T-helper 2 cell treated with Interferon-gamma antibody and Interleukin-4, amounts not matched to agents 100 ng/mL and 5 ng/mL, for 36 hours (primary cell): ENCODE data around the gene ZDHHC22. TPM values are rescaled to one million over a fixed set of nuclear protein-coding genes. Genes with fewer than 3 reads are reported as not detected.

Experiments used
- intact Hi-C: fragments of 100-400 bp; cut with micrococcal nuclease; formaldehyde crosslinking; loops from one replicate; pipeline ENCODE4 v1.15.1; 2023
- total RNA-seq: library from RNA; stranded (reverse); gene quantifications from 2 replicates; pipeline ENCODE4 v1.2.3, GENCODE V29; 2022

ZDHHC22 gene
- total RNA-seq, 1 donor from 2014 or later = not detected

GRCh38 chr14:77131871-77132486 lies 9.6 kb downstream of the ZDHHC22 start:
- intact Hi-C loops = no loop called here

DNA sequence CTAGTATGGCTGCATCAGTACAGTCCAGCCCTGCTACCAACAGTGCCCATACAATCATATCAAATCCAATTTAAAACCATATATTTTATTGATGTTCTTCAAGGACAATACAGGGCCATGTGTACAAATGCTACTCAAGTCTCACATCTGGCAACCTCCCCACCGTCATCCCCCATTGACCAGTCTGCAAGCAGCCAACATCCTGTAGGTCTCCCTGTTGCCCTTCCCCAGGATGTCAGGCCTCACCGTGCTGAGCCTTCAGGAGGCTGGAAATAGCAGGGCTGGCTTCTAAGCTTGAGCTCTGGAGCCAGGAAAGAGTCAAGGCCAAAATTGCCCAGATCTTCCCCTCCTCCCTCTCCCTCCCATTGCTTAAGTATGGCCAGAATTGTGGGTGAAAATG lies 10.4 kb downstream of the ZDHHC22 start:
- intact Hi-C loops = no loop called here

DNA sequence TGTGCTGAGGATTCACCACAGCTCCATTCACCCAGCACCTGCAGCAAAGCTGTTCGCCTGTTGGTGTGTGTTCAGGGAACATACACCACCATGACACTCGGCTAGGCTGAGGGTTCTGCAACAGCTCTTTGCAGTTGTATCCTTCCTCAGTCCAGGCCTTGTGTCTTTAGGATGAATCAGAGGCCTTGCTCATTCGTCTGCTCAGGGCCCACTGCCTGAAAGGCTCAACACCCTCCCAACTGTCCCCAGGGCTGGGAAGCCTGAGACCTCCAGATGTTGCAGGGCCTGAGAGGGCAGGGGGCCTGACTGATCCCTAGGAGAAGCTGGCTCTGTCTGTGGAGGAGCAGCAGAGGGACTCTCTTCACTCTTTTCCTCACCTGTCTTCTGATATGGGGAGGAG lies 11.2 kb downstream of the ZDHHC22 start:
- intact Hi-C loops = no loop called here

GRCh38 chr14:77128414-77128891 lies 13.1 kb downstream of the ZDHHC22 start:
- intact Hi-C loops = no loop called here

GRCh38 chr14:77126461-77126990 lies 15.1 kb downstream of the ZDHHC22 start:
- intact Hi-C loops = no loop called here

DNA sequence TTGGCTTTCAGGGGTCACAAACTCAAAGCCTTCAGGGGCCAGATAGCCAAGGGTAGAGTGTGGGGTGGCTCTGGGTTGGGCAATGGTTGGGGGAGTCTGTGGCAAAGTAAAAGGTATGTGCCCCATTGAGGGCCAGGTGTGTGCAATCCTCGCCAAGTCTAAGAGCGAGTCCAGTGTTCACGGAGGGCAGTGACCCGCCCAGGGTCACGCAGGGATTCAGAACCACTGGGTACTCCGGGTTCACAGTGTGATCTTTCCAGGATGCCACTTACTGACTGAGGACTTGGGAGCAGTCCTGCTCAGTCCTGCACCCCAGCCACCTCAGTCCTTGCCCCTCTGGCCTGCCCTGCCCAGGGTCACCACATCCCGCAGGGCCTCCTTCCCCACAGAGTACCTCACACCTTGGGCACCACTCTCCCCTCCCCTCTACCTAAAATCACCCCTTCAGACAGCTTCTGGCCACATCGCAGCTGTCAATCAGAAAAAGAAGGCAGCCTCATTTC lies 15.7 kb downstream of the ZDHHC22 start:
- intact Hi-C loops = loop anchor here (1.0 kb wide), 1 partner anchor 29 kb away; no protein-coding TSS in a partner anchor

DNA sequence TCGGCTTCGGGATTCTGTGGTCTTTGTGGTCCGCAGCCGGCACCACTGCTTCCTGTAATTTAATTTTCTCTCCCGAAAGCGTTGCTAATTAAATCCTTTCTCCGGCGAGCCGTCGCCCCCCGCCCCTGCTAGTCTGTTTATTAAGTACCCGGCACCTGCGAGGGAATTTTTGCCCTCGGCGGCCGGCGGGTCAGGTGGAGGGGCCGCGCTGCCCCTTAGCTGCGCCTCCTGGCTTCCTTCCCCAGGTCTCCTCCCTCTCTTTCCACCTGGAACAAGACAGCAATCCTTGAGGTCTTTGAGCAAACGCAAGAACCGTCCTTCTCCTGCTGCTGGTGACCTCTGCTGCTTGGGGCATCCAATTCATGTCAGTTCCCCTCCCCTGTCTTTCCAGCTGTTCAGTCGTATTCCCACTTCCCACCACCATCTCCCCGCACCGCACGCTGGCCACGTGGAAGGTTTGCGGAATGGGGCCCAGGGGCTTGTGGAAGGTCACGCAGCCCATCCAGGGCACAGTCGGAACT lies 16.2 kb downstream of the ZDHHC22 start:
- intact Hi-C loops = loop anchor here (1.0 kb wide), 1 partner anchor 28 kb away; no protein-coding TSS in a partner anchor

DNA sequence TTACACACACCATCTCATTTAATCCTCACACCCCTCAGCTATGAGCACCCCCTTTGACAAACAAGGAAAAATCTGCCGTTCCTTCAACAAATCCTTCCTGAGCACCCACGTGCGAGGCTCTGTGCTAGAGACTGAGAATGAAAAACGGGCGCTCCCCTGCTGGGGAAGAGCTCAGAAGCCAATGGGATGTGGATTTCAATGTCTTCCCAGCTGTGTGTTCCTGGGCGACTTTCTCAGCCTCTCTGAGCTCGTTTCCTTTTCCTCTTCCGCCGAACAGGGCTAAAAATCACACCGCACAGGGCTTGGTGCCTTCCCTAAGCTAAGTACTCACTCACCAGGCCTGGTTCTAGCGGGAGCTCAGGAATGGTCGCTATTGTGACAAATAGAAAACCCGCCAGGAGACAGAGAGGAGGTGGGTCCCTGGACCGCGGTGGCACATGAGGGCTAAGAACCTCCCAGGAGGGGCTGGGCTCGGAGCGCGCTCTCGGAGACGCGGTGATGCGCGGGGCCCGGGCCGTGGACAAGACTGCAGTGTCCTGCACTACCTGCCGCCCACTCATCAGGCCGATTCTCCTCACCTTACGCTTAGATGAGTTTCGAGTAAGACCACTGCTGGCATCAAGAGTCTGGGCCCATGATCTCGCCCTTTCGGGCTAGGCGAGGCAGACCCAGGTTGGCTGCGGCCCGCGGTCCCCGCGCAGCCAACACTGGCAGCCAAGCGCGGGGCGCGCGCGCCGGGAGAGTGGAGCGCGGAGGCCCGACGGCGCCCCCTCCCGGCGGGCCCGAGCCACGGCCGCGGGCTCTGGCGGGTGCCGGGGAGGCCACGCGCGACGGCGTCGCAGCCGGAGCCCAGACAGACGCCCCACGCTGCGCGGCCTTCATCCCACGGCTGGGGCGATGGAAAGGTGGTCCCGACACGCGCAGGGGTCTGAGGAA lies 17.0 kb downstream of the ZDHHC22 start:
- intact Hi-C loops = loop anchor here (1.0 kb wide), 1 partner anchor 27 kb away; no protein-coding TSS in a partner anchor

- intact Hi-C loops = no loop called here
Observed at GRCh38 chr14:77123381-77124325, 17.9 kb downstream of the ZDHHC22 start.

DNA sequence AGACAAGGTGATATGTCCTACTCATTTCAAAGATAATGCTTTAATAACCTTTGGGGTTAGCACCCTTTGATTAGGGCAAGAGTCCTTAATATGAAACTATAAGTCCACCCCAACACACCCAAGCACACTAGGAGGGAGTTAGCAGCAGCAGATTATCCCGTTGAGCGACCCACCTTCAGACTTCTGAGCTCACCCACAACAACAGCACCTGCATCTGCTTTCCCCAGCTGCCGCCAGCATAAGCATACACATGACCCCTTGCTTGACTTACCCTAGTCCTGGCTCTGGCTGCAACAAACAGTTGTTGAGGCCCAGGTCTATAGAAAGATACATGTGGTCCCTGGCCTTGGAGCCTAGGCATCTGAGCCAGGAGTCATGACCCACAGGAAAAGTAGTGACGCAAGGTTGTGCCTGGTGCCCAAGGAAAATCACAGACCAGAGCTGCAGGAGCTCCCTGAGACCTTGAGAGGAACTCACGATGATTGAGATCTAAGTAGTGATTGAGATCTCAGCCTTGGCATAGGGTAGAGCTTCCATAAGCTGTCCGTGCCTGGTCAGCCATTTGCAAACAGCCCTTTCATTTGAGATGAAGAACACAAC lies 19.0 kb downstream of the ZDHHC22 start:
- intact Hi-C loops = no loop called here

GRCh38 chr14:77120771-77121743 lies 20.5 kb downstream of the ZDHHC22 start:
- intact Hi-C loops = no loop called here

DNA sequence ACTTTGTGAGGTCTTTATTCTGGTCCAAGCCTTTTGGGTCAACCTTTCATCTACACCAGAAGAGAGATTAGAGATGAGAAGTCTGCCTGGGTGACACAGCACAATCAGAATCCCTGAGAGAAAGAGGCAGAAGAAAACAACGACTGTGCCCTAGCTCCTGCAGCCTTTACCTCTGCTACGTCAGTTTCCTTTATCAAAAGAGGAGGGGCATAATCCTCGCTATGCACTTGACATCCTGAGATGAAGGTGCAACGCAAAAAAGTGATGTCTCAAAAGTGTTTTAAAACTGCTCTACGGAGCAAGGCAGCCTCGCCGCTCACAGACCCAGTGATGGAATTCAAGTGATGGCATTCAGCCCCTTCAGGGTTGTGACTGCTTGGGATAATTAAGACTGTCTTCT lies 21.7 kb downstream of the ZDHHC22 start:
- intact Hi-C loops = no loop called here

DNA sequence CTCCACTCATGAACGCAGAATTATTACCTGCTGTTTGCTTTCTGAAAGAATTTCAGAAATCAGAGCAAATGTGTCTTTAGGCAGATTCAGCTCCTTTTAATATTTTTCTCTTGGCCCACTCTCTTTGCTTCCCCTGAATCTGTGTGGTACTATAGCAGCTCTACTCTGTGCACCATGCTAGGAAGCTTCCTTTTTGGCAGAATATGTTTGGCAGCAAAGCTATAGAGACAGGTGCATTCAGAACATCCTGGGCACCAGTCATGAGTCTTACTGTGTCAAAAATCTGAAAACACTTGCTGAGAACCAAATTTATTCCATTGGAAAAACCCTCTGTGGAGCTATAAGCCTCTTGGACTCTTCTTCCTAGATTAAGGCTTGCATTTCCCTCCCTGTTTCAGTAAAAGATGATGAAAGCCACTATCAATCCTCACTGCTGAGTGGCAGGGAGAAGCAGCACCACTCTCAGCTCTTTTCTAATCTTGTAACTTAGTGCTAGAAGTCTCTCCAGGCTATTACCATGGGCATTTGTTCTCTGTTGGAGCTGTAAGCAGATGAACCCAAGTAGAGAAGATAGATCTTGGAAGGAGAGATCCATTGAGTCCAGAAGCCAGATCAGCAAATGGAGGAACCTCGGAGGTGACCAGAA lies 25.3 kb downstream of the ZDHHC22 start:
- intact Hi-C loops = no loop called here

DNA sequence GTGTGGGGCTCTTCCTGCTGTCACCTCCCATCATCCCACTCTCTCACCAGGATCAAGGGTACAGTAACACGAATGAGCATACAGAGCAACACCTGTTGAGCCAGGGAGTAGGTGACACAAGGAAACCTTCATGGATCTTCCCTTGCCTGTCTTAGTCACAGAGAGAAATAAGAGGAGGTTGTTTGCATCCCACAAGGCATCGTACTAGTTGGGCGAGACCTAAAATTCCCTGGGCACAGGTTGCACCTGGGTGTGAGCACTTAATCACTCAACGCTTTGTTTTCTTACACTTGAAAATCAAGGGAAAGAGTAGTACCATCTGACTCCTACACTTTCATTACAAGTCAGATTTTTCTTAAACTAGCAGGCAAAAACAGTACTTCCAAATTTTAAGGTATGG lies 27.0 kb downstream of the ZDHHC22 start:
- intact Hi-C loops = no loop called here

DNA sequence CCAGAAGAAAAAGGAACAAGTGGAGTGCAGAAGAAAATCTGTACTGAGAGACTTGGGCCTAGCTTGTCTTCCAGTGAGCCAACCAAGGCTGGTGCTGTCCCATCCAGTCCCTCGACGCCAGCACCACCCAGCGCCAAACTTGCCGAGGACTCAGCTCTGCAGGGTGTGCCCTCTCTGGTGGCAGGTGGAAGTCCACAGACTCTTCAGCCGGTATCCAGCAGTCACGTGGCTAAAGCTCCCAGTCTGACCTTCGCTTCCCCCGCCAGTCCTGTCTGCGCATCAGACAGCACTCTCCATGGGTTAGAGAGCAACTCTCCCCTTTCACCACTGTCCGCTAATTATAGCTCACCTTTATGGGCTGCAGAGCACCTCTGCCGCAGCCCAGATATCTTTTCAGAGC lies 27.9 kb downstream of the ZDHHC22 start:
- intact Hi-C loops = no loop called here

- intact Hi-C loops = no loop called here
Observed at GRCh38 chr14:77111021-77111420, 30.6 kb downstream of the ZDHHC22 start.

DNA sequence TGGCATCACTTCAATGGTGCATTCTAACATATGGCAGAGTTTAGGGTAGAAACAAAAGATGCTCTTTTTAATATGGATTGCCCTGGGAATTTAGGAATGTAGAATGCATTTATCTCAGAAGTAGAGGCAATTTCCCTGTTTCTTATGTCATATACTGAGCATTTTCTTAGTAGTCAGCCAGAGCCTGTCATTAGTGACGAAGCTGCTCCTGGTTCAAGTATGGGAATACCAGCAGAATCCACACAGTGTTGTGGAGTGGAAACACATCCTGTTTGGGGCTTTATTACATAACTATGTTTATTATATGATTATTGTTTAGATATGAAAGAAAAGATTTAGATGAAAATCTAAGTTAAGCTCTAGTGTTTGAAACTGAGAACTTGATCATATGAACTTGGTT lies 31.3 kb downstream of the ZDHHC22 start:
- intact Hi-C loops = no loop called here

DNA sequence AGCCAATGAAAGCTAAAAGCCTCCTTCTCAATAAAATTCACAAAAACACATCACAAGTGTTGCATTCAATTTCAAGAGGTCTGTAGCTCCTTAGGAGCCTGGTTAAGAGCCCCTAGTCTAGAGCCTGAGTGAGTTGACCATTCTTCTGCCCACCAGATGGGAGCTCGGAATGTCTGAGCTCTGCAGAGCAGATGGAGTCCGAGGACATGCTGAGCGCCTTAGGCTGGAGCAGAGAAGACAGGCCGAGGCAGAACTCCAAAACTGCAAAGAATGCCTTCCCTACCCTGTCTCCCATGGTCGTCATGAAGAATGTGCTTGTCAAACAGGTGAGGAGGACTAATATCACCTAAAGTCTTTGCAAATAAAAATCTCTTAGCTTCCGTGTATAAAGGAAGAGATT lies 31.9 kb downstream of the ZDHHC22 start:
- intact Hi-C loops = no loop called here
